GM18508 (cell line): Measurements from ENCODE around the gene PCDH9.

ENCODE experiments used
- ATAC-seq: cut with Tn5 transposase; IDR thresholded peaks from one replicate; pipeline ENCODE4 v1.9.1; 2021; ENCODE audit warnings: moderate number of reproducible peaks; ENCODE audit not compliant: insufficient read depth, unreplicated experiment

The PCDH9 gene

DNA sequence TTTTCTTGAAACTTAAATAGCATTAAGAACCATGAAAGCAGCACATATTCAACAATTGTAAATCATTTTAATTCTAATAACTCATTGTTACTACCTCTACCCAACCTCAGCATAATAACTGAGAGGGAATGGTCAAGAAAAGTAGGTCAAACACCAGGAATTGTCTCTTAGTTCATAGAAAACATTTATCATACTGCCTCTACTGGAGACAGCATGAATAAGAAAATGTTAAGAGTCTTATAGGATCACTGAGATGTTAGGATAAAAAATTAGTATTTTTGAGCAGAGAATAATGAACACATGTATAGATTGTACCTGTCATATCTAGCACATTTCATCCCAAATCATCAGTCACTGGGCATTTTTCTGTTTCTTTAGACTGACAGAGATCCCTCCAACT is 515.3 kb downstream of the PCDH9 start:
- no peak for ATAC-seq

DNA sequence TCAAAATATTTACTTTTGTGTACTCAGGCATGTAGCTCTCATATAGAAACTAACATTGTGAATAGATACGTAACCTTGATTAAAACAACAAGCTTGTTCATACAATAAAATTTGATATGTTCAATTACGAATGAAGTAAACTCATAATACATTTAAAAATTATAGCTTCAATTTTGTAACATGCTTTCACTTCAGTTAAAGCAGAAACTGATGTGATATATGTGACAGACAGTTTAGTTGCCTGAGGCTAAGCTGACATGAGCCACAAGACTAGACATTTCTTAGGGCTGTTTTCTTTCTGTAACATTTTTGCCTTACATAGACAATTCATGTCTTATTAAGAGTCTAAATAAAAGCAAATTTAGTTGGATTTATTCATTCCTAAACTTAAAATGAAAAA is 526.0 kb downstream of the PCDH9 start:
- ATAC-seq, result no peak

DNA sequence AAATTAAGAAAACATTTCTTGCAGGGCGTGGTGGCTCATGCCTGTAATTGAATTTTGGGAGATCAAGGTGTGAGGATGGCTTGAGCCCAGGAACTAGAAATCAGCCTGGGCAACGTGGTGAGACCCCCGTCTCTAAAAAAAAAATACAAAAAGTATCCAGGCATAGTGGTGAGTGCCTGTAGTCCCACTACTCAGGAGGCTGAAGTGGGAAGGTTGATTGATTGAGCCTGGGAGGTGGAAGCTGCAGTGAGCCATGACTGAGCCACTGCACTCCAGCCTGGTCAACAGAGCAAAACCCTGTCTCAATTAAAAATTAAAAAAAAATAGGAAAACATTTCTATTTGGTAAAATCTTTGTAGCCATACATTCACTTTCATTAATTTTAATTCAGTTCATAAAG is 526.5 kb downstream of the PCDH9 start:
- no peak for ATAC-seq

DNA sequence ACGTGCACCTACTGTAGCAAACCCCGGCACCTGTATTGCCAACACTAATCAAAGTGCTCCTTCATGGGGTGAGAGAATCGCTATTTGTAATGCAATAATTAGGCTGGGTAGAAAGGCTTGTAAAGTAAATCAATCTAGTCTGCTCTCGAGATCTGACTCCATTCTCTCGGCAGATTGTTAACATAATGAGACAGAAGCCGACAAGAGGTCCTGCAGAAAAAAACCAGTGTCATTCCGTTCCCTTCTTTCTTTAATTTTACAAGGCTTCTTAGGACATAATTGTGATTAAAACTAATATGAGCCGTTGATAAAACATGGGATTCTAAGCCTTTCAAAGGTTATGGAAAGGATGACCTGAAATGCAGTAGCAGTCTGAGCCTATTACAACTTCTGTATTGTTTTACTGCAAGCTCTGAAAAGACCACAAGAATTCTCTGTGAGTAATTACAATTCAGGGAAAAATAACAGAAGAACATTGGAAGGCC is 530.0 kb downstream of the PCDH9 start:
- ATAC-seq, result no peak

DNA sequence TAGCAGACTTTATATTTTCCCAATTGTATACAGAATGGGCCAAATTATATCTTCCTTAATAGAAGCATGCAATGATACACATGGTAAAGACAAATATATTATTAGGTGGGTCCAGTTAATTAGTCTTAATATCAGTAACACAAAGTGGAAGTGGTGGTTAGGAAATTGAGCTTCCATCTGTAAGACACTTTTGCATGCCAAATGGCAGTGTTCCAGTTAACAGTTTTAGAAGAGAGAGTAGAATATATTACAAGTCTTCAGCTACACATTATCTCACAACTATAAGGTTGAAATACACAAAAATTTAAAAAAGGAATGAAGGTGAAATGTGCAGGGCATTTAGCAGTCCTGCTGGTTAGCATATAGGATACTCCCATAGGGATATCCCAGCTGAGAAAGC is 536.5 kb downstream of the PCDH9 start:
- ATAC-seq, result no peak

DNA sequence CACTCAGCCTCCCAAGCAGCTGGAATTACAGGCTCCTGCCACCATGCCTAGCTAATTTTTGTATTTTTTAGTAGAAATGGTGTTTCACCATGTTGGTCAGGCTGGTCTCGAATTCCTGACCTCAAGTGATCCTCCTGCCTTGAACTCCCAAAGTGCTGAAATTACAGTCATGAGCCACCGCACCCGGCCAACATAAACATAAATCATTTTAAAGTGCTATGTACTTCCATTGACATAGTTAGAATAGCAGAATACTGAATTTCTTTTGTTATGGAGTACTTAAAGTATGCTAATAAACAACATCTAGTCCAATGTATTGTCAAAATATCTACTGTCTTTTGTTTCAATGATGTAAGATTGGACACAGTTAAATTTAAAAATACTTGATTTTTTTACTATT is 539.0 kb downstream of the PCDH9 start:
- ATAC-seq, result no peak

DNA sequence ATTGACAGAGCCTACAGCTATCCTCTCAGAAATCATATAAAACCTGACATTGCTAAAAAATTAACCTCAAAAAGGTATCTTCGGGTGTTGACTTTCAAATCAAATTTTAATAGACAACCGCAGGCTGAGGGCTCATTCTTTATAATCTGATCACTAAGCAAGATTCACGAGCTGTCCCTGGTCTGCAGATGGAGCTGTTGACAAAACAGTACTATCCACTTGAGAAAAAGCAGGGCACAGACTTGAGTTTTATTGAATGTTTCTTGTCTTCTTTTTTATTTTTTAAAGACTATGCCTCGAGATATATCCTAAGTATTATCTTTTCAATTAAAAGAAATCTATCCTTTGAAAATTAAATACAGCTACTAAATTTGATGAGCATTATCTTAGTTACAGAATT is 540.5 kb downstream of the PCDH9 start:
- no peak for ATAC-seq

DNA sequence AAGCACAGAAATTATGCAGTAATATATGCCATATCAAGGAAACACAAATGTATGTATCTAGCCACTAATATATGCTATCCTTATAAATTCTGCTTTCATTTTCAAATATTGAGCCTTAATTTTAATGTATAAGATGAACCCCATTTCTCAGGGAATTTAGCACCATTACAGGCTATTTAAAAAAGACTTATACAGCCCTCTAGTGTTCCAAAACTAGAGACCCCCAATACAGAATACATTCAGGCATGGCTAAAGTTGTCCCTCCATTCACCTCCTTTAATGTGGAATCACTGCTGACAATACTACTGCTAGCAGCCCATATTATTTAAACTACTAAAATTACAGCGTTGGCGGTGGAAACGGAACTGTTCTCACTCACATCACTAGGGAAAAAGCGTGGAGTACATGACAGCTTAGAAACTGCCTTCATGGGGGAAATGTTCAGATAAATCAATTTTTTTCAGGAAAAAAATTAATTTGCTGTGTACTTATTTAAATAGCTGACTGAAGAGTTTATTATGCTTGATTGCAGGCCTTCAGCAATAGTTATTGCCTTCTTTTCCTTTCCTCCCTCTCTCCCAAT is 541.0 kb downstream of the PCDH9 start:
- ATAC-seq, result no peak

DNA sequence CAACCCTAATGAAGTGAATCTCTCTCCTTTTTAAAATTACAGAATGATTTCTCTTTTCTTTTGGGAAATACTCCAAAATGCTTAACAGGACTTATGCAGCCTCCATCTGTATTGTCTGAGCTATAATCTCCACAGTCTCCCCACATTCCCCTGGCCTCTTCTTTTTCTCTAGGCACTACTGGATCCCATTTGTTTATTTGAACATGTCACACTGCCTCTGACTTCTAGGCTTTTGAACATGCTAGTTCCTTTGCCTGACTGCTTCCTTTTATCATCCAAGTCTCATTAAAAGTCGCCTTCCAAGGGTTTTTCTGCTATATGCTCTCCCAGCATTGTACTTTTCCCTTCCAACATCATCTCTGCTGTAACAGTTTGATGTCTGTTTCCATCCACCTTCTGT is 548.7 kb downstream of the PCDH9 start:
- ATAC-seq, result no peak

DNA sequence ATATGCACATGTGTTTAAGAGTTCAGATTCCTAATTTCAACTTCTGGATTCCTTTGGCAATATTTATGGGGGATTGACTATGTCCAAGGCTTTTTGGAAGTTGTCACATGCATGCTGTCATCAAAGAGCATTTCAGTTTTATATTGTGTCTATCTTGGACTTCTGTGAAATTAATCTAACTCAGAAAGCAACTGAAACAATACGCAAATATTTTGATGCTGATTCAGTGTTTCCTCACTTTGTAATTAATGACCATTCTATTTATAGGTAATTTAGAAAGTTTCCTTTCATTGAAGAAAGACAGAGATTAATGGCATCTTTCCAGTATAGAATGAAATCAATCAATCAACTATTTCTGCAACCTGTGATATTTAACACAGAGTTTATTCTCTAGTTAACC is 550.1 kb downstream of the PCDH9 start:
- ATAC-seq, result no peak

DNA sequence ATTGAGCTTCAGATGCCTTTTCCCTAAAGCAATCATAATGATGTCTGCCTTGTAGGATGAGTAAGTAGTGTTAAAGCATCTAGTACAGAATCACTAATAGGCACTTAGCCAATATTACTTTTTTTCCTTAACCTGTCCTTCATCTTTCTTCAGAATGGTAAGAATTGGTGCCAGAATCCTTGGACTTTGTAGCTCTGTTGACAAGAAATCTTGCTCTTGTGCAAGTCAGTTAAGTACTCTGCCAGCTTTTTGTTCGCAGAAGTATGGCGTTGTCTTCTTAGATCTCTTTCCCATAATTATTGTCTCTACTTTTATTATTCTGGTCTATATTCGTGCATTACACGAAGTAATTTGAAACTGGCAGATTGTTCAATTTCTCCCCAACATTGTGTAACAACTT is 554.5 kb downstream of the PCDH9 start:
- no peak for ATAC-seq

DNA sequence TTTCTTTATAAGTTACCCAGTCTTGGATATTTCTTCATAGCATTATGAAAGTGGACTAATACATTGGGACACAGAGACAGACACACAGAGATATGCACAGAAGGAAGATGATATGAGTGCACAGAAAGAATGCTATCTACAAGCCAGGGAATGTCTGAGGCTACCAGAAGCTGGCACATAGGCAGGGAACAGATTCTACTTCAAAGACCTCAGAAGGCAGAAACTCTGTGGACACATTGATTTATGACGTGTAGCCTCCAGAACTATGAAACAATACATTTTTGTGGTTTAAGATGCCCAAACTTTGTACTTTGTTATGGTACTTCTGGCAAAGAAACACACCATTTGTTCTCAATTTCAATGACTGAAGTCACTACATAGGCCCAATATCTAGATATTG is 556.7 kb downstream of the PCDH9 start:
- no peak for ATAC-seq

DNA sequence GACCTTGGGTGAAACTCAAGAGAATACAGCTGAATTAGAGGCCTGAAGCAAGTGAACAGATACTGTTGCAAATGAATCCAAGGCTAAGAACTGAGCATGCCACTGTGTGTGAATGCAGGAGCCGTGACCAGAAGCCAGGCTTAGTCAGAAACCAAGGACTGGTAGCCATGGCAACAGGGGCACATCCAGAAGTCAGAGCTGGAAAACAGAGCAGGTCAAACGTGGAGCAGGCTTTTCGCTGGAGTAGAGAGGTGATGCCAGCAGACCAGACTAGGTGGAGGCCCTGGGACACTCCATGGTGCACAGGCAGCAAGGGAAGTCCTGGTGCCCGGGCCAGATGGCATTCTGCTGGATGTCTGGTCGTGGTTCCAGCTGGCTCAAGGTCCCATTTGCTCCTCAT is 564.1 kb downstream of the PCDH9 start:
- ATAC-seq, result no peak

DNA sequence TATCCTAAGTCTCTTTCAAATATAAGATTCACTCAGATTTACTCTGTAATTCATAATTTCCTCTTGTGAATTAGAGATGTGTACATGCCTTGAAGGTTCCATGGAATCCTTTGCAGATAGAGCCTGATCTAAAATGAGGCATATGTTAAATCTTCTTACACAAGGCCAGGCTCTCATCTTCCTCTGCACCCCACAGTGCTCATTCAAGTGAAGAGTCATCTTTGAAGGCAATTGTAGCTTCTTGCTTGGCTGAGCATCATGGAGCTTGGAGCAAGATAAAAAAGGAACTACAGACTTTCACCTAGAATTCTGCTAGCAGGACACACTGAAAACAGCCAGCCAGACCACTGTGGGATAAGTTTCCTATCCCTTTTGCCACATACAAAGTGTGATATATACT is 566.4 kb downstream of the PCDH9 start:
- ATAC-seq, result no peak

DNA sequence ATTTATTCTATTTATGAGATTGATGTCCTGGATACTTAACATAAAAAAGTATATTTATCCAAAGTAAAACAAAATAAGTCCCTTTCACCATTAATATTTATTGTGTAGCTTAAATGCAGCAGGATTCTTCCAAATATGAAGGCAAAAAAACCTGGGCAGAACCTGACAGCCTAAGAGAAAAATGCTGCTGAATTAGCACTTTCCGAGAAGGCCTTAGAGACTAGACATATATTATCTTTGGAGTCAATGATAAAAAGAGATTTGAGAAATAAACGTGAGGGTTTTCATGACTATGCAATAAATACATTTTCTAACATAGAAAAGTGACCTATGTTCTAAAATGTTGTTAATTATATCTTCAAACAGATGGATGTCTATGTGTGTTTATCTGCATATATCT is 566.9 kb downstream of the PCDH9 start:
- ATAC-seq, result no peak

DNA sequence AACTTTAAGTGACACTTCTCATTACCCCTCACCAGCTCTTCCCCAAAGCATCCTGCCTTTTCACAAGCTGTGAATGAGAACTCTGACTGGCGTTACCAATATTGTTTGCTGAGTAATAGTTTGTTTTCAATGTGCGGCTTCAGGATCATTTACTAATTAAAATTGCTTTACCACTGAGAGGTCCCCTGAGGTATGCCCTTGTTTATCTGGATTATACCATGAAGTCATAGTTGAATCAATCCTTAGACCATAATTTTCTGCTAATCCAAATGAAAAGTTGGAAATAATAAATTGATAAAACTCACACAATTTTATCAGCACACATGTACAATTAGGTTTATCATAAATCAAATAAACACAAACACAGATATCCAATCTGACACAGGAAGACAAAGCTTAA is 568.8 kb downstream of the PCDH9 start:
- ATAC-seq, result no peak

DNA sequence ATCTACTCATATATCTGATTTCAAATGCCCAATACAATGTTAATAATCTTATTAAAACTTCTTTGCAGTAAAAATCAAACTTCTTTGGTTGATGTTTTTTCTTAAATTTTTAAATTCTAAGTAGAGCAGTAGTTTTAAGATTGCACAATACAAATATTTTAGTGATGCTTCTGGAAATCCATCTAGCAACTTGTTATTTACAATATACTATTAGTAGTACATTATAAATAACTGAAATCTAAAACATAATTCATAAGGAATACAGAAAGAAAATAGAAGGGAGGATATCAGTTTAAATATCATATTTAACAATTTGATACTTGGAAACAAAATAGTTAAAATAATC is 569.7 kb downstream of the PCDH9 start:
- ATAC-seq, result no peak

DNA sequence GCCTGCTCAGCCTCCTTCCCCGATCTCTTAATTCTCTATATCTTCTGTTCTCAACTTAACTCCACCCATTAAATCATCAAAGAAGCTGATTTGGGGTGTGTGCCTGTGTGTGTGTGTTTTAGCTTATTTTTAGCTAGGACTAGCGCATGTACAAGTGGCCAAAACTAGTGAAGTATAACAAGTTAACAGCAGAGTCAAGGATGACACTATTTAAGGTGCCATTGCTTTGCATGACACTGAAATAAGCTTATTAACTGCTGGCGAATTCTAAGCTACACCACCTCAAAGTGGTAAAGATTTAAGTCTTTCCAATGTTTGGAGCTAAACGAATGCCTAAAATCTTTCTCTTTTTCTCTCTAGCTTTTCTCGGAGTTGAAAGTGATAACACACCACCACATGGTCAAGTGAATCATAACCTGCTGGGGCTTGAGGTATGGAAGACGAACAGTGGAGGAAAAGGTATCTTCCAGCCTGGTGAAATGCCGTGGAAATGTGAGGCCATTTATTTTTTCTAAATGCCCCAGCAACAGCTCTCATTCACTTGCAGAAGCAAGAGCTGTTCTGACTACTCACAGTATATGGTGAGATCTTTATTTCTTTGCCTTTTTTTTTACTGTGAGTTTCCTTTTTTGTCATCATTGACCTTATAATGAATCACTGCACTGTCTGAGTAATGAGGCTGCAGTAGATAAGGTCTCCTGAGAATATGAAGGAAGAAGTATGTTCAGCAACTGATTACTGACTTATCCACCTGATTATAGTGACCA is 570.3 kb downstream of the PCDH9 start:
- peak; percentile 90 for ATAC-seq

DNA sequence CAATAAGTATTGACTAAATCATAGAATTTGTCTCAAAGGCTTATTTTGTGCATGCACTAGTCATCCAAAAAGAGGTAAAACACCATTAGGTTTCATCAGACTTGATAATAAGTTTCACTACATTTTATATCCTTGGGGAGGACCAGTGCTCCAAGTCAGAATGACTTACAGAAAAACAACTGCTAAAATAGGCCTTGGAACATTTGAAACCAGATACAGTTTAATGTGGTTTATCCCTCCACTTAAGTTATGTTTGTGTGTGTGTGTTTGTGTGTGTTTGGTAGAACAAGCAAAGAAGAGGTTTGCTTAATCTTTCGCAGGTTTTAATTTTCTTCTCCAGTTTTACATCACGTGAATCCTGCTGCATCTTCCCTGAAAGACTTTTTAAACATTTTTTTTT is 570.9 kb downstream of the PCDH9 start:
- ATAC-seq, result no peak

DNA sequence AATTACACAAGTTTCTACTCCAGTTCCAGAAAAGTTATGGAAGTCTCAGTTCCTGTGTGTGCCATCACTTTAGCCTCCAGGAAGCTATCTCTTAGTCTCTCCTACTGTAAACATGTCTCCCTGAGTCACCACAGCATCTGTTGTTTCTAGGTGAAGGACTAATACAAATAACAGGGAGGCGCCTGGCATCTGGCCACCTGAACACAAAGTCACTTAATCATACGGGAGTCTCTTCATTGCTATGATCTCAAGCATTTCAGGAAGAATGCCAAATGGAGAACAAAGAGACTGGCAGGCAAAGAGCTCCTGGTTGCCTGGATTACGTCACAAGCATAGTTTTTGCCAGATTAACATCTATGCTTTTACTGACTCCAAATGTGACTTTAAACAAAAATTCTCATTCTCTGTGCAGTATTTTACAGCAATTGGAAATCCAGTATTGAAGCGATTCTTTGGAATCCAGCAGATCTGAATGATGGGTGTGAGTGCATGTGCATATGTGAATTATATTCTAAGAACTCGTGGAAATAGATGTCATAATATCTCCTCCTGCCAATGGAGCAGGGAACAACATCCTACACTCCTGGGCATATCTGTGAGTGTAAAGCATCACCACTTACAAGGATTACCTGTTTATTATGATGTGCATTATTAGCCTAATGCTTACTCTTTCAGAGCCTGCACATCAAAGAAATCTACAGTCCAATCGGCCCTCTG is 572.8 kb downstream of the PCDH9 start:
- ATAC-seq, result no peak

DNA sequence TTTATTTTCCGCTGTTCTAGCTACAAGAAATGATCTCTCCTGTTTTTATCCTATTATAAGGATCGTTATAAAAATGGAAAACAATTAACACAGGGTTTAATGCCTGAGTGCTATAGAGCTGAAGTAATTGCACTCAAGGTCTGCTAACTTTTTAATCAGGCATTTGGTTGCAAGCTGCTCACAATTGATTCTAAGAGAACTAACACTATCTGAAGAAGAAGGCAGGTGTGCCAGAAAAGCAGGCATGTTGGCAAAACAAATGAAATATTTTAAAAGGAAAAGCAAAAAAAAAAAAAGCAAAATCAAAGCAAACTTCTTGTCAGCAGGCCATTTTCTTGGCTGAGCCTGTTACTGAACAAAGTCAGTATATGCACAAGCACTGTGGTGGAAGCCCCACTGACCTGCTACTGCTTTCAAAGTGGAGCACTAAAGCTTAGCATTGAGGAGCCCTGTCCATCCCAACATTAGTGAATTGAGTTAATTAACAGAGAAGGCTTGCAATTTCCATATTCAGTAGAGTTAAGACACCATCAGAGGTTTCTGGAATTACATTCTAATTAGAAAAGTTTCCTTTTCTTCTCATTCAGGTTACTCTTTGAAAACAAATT is 574.2 kb downstream of the PCDH9 start:
- no peak for ATAC-seq
